IPS DF 4.7 (cell line): ENCODE measurements around the gene KRTAP19-8.

Experiments used
- DNase-seq: peaks from one replicate; pipeline ENCODE4 v3.0.0-alpha.2; 2013; ENCODE audit warnings: low spot score; ENCODE audit errors: extremely low read depth

KRTAP19-8 gene, protein sequence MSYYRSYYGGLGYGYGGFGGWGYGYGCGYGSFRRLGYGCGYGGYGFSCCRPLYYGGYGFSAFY

DNA sequence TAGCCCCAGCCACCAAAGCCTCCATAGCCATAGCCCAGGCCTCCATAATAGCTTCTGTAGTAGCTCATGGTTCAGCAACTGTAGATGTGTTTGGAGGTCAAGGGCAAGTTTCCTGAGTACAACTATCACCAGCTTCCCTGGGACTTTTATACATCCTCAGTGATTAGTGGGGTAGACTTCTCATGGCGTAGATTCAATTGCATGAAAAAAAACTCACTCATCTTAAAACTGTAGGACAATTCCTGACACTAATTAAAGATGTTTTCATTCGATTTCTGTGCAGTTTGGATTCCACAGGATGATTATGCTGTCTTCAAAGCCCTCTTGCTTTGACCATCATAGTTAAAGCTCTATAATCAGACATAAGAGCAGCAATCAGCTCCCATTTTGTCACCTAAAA lies at the start of gene KRTAP19-8:
KRTAP19-8 (minus strand) TSS at position 101 of the 400 bp plus-strand sequence; CDS start at position 68, 33 bp downstream.
- DNase-seq, result no peak

DNA sequence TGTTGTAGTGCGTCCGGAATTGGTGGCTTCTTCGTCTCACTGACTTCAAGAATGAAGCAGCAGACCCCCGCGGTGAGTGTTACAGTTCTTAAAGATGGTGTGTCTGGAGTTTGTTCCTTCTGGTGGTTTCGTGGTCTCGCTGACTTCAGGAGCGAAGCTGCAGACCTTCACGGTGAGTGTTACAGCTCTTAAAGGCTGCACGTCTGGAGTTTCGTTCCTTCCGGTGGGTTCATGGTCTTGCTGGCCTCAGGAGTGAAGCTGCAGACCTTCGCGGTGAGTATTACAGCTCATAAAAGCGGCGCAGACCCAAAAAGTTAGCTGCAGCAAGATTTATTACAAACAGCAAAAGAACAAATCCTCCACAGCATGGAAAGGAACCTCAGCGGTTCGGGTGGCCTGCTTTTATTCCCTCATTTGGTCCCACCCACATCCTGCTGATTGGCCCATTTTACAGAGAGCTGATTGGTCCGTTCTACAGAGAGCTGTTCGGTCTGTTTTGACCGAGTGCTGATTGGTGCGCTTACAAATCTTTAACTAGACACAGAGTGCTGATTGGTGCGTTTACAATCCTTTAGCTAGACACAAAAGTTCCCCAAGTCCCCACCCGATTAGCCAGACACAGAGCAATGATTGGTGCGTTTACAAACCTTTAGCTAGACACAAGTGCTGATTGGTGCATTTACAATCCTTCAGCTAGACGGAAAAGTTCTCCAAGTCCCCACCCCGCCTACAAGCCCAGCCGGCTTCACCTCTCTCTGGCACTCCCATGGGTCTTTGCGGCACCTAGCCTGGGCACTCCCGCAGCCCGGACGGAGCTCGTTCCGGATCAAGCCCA lies 49.6 kb upstream of the KRTAP19-8 start:
- no peak for DNase-seq

GRCh38 chr21:31084689-31085088 lies 46.4 kb upstream of the KRTAP19-8 start:
- DNase-seq, result no peak

DNA sequence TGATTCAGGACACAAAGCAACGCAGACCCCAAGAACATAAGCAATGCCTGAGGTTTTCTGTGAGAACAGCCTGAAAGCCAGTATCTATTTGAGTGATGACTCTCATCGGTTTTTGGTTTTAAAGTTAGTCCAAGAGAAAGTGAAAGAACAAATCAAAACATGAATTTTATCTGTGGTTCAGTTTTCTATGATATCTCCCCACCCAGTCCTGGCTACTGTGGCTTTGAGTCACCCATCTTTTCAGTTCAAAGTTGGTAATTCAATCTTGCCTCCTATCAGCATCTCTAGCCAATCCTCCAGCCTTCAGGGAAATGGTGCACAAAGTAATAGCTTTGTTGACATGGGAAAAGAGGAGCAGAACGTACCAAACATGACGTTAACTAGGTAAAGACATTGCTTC lies 40.5 kb upstream of the KRTAP19-8 start:
- no peak for DNase-seq

DNA sequence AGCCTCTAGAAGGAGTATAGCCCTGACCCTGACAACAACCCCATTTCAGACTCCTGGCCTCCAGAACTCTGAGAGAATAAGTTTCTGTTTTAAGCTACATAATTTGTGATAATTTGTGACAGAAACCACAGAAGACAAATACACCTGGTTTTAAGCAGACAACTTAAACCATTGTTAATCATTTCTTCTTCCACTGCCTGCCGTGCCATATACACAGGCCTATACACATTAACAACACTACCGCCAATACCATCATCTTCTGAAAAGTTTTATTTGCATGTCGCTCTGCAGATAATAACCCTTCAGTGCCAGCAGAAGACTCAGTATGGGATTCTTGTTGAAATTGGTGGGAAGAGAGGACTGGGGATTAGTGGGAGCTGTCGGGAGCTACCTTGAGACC lies 39.9 kb upstream of the KRTAP19-8 start:
- no peak for DNase-seq

DNA sequence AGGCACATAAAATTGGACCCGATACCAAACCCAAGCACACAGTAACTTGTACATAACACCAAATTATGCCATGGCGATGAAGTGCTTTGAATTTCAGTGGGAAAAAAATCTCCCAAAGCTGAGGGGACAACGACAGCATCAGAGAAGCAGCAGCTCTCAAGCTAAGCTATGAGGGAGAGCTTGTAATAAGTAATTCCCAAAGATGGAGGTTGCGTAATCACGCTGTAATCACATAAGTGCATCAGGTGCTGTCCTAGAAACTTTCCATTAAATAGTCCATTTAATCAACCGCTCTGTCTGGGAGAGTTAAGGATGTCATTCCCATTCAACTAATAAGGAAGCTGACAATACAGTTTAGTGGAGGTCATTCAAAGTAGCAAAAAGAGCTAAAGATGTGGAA lies 37.6 kb upstream of the KRTAP19-8 start:
- DNase-seq, result no peak

DNA sequence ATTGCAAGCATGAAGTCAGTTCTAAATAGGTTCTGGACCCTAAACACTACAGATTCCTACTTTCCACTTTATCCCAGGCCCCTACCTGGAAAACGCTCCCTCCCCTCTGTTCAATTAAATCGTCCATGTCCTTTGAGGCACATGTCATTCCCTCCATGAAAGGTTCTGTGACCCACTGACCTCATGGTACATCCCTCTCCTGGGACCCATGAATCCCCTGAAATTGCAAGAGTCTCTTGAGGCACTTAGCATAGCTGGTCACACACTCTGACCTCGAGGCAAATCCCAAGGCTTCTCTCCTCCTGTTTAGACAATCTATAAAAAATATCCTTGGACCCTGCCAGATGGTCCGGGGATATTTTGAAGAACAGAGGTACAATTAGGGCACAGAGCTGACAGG lies 34.3 kb upstream of the KRTAP19-8 start:
- DNase-seq, result no peak

- DNase-seq, result no peak
These were observed 26.5 kb upstream of the KRTAP19-8 start for GRCh38 chr21:31064803-31065202.

DNA sequence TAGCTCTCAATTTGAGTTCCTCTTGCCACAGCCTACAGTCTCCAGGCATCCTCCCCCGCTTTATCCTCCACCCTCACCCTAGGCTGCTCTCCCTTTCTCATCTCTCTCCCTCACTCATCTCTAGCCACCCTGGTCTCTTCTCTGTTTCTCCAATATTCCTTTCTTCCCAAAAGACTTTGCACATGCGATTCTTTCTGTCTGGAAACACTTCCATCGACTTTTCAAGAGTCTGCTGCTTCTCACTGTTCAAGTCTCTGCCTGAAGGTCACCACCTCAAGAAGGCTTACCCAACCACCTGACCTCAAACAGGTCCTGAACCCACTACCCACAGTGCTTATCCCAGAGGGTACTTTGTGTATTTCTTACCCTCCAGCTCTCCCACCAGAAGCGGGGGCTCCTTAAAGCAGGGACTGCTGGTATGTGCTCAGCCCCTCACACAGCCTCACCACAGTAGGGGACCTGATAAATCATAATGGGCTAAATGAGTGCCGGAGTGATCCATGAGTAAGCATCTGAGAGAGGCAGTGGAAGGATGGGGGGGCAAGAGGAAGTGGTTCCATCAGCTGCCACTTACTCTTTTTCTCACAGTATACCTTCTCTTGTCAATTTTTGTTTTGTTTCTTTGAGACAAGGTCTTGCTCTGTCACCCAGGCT lies 14.3 kb upstream of the KRTAP19-8 start:
- no peak for DNase-seq

DNA sequence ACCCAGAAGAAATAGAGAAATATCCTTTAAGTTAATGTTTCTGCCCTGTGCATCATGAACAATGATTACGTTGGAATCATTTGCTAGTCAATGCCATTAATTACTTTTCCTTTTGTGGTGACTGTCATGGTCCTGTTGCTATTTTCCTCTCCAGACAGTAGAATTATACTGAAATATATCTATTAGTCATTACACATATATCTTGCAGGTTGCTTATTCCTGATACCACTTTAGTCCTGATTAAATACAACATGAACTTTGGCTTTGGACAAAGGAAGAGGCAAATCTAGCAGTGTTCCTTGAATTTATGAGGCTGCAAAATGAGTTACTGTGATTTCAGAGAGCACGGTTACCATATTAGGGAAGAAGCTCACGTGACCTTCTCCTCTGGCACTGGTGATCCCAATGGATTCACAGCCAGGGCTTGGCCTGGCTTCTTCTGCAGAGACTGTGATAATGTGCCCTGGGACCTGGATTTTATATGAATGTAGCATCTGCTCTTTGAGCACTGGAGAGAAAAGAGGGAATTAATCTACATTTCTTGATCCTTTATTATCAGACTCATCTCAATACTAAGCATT lies 12.4 kb upstream of the KRTAP19-8 start:
- no peak for DNase-seq

GRCh38 chr21:31045841-31046240 lies 7.6 kb upstream of the KRTAP19-8 start:
- DNase-seq, result no peak

DNA sequence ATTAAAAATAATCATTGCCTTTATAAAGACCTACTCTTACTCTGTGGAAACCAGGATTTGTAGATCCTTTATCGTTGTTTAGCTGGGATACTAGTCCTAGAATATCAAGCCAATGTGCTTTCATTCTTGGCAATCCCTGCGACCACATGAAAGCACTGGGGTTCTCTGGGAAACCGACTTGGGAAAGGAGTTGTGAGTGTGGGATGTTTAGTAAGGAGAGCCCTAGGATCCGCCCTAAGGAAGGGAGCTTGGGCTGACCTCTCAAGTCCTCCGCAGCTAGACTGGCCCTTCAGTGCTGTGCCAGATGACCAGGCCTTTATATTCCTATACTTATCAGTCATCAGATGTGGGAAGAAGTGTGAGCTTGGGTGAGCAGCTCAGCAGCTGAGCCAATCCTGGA lies 5.2 kb upstream of the KRTAP19-8 start:
- no peak for DNase-seq

DNA sequence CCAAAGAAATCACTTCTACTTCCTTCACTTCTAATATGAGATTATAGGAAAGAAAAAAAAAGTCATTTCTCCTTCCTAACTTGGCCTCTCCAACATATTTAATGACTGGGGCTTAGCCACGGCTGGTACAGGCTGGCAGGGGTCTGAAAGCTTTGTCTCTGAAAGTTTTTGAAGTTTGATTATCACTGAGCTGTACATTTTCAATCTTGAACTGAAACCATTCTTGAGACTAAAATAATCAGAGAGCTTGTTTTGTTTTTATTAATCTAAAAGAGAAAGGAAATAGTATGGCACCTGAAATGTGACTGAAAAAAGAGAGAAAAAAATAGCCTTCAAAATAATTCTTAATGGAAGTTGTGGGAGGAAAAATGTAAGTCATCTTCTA lies 3.8 kb upstream of the KRTAP19-8 start:
- DNase-seq, result no peak

DNA sequence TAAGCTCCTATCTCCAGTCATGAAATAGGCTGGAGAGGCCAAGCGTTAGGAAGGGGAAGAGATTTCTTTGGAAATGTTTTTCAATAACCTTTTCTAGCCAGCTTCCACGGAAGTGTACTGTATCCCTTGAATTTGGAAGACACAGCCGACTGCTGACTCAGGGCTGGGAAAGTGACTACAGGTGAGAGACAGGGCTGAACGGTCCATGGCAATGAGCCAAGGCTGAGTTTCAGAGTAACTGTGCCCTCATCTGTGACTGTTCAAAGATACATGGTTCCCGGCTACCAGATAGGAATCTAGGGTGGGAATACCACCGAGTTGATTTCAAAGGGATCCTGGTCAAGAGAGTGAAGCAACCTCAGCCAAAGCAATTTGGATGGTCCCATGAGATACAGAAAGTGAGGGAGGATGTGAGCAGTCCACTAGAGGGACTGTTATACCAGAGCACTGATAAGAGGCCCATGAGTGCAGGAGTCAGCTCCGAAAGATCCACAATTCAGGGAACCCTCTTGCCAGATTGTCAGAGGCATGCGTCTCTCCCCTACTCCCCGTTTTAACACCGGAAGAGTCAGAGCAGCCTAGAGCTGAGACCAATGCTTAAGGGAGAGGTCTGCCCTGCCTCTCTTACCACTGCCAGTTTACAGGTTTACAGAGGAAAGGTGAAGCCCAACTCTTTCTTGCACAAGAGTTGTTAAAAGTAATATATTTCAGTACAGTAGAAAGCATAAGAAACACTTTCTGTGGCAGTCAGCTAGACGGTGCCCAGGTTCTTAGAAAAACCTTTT lies 3.2 kb upstream of the KRTAP19-8 start:
- DNase-seq, result no peak

- no peak for DNase-seq
These were observed 3.9 kb downstream of the KRTAP19-8 start for GRCh38 chr21:31034378-31034777.

GRCh38 chr21:31030367-31031106 lies 7.7 kb downstream of the KRTAP19-8 start:
- no peak for DNase-seq

DNA sequence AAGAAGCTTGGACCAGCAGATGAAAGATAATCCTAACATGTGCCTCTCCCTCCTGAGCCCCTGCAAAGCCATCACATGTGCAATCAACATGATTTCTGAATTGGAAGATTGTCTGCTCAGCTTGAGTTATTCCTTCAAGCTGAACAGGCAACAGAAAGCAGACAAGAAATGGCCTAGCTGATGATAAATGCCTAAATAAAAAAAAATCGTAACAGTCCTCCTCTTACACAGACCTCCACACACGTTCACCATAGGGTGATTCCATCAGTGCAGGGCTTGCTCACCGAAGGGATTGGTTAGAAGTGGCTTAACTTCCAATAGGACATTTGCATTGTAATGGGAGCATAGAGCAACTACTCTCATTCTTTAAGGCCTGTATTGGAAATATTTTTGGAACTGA lies 14.6 kb downstream of the KRTAP19-8 start:
- no peak for DNase-seq

GRCh38 chr21:31022306-31022705 lies 16.0 kb downstream of the KRTAP19-8 start:
- no peak for DNase-seq

GRCh38 chr21:31018232-31018631 lies 20.0 kb downstream of the KRTAP19-8 start:
- no peak for DNase-seq

DNA sequence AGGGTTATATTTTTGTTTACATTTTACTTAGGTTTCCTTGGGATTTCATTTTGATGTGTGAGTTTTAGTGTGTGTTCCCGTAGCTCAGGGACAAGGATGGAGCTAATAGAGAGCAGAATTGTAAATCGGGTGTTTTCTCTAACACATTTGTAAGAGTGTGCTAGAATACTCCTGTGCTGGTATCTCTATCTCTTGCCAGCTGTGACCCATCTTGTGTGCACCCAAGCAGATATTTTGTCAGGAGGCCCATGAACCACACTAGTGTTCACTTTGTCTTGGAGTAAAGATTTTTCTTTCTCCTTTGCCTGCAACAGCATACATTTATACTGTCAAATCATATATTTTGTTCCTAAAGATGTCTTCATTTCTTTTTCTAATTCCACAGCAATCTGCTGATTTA lies 23.4 kb downstream of the KRTAP19-8 start:
- DNase-seq, result no peak
